ENCODE data around the gene AGT. TPM values are rescaled to one million over a fixed set of nuclear protein-coding genes. Genes with fewer than 3 reads are reported as not detected.

Gene AGT
- total RNA-seq, 1 donor from 2014 or later = 79.0 TPM

GRCh38 chr1:230705289-230706019 is 8.5 kb downstream of the AGT start:
- DNase-seq (ENCODE audit: low spot score in 2 of 2) = no peak
- Histone ChIP-seq H3K4me1 (no peaks in the 10 kb centered on the region), H3K4me3 (no peak overlapping the region), H3K36me3 (no peaks in the 10 kb centered on the region), H3K9me3 (no peaks in the 10 kb centered on the region), H3K27ac (no peak overlapping the region), H3K27me3 (no peaks in the 10 kb centered on the region)
- intact Hi-C loops (cut with DNase I) = no loop called here
- TF ChIP-seq CTCF (IDR thresholded peaks at IDR 0.05) = no peak

GRCh38 chr1:230704830-230705229 is 9.1 kb downstream of the AGT start:
- Histone ChIP-seq H3K27me3 (no peaks in the 10 kb centered on the region), H3K27ac (no peak overlapping the region), H3K9me3 (no peaks in the 10 kb centered on the region), H3K4me1 (no peaks in the 10 kb centered on the region), H3K4me3 (no peak overlapping the region), H3K36me3 (no peaks in the 10 kb centered on the region)
- intact Hi-C loops (cut with DNase I) = no loop called here
- DNase-seq (ENCODE audit: low spot score in 2 of 2) = no peak
- TF ChIP-seq CTCF (IDR thresholded peaks at IDR 0.05) = no peak

- Histone ChIP-seq H3K27me3 (no peaks in the 10 kb centered on the region), H3K9me3 (no peaks in the 10 kb centered on the region), H3K27ac (no peak overlapping the region), H3K36me3 (no peaks in the 10 kb centered on the region), H3K4me3 (no peak overlapping the region), H3K4me1 (no peaks in the 10 kb centered on the region)
- no peak for DNase-seq (ENCODE audit: low spot score in 2 of 2)
- intact Hi-C loops (cut with DNase I) = no loop called here
- TF ChIP-seq CTCF (IDR thresholded peaks at IDR 0.05) = no peak
Observed at GRCh38 chr1:230703679-230704385, 10.1 kb downstream of the AGT start.

GRCh38 chr1:230702934-230703678 is 10.8 kb downstream of the AGT start:
- TF ChIP-seq CTCF (IDR thresholded peaks at IDR 0.05) = no peak
- intact Hi-C loops (cut with DNase I) = no loop called here

GRCh38 chr1:230701895-230702768 is 11.8 kb downstream of the AGT start:
- TF ChIP-seq CTCF (IDR thresholded peaks at IDR 0.05) = no peak
- no peaks in the 10 kb centered on the region for H3K27me3 ChIP-seq
- H3K4me1 ChIP-seq = no peaks in the 10 kb centered on the region
- no peaks in the 10 kb centered on the region for H3K9me3 ChIP-seq
- no peaks in the 10 kb centered on the region for H3K36me3 ChIP-seq
- intact Hi-C loops (cut with DNase I) = no loop called here
- no peak overlapping the region for H3K4me3 ChIP-seq
- DNase-seq (ENCODE audit: low spot score in 2 of 2) = no peak
- H3K27ac ChIP-seq = no peak overlapping the region

More at GRCh38 chr1:230702934-230703678, 10.8 kb downstream of the AGT start:
- Histone ChIP-seq H3K9me3 (no peaks in the 10 kb centered on the region), H3K4me3 (no peak overlapping the region), H3K27me3 (no peaks in the 10 kb centered on the region), H3K4me1 (no peaks in the 10 kb centered on the region), H3K36me3 (no peaks in the 10 kb centered on the region), H3K27ac (no peak overlapping the region)
- no peak for DNase-seq (ENCODE audit: low spot score in 2 of 2)

Data from ascending aorta (tissue), 2 donors.